Breast epithelium (tissue), 3 donors: Measurements from ENCODE around the gene GNG12.

Experiments
- CTCF ChIP-seq, 3 donors: fragments of 450-650 bp; IDR thresholded peaks; one replicate each; pipeline ENCODE4 v1.5.1; 2016 to 2017; ENCODE audit warnings: antibody characterized with exemption in 3 of 3, mild to moderate bottlenecking in 3 of 3, moderate library complexity in 3 of 3
- POLR2A ChIP-seq: fragments of 450-650 bp; IDR thresholded peaks from one replicate; pipeline ENCODE4 v1.6.1; 2016; ENCODE audit warnings: antibody characterized with exemption, mild to moderate bottlenecking, moderate library complexity

DNA sequence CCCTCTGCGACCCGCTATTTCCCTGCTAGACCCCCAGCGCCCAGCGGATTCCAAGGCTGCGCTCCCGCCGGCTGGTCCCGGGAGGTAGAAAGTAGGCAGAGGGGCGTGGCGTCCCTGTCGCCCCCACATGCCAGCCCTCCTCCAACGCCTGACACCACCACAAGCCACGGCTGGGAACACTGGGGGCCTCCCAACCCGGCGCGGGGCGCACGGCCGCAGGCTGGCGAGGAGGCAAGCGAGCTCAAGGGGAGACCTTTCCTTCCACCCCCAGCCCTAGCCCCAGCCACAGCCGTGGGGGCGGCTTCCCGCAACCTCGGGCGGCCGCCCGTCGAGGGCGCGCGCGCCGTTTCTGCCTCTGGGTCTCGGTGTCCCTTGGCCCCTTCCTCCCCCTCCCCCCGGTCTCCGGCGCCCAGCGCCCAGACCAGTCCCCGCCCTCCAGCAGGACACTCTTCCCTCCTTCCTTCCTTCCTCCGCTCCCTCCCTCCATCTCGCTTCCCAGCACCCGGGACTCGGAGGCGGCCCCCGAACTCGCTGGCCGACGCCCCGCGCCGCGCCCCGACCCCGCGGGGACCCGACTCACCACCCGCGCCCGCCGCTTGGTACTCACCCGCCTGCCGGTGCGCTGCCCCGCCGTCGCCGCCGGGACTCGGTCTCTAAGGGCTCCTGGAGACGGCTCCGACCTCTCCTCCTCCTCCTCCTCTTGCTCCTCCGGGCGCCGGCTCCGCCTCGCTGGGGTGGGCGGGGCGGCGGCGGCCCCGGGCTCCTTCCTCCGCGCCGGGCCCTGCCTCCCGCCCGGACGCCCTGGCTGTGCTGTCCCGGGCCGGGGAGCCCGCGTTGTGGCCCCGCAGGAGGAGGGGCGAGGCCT lies at the start of gene GNG12:
- TF ChIP-seq CTCF (IDR thresholded peaks at IDR 0.05) (no peak), POLR2A (no peak)
